ENCODE measurements around the gene RBM28.

Gene RBM28

DNA sequence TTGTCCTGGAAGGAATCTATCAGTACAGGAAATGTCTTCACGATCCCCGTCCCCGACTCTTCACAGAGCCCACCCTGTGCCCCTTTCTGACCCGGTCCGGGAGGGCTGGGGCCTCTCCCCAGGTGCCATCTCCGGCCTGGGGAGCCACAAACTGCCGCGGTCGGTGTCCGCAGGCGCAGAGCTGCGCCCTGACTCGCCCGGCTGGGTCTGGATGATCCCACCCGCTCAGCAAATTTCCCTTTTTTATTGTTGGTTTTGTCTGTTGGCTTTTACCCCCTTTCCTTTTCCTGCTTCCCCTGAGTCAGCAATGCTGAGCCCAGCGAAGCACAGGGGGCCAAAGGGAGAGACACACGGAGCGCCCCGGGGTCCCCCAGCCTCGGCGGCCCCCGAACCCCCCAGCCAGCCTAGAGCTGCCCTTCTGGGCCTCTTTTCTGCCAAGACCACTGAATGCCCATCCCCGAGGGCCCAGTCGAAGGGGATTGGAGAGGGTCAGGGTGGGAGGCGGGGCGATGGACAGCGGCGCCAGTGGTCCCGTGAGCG lies 71.7 kb downstream of the RBM28 start:
- Histone ChIP-seq H3K4me1 (ENCODE audit: control insufficient read depth in 1 of 2, insufficient read depth in 2 of 2, low read length in 2 of 2) (peaks cover 13 to 18% of the 10 kb centered on the region in 2 donors), H3K9ac (ENCODE audit: low read depth in 1 of 2, low read length in 2 of 2) (no peak overlapping the region), H3K27me3 (ENCODE audit: control insufficient read depth in 1 of 2, insufficient read depth in 2 of 2, low read length in 2 of 2) (peaks cover 12 to 16% of the 10 kb centered on the region in 2 donors), H3K27ac (ENCODE audit: low read depth, low read length) (no peak overlapping the region), H3K4me3 (ENCODE audit: low read depth in 1 of 2, low read length in 2 of 2) (peak overlapping the region in 1 of 2 donors; percentile 35), H3K9me3 (ENCODE audit: control insufficient read depth in 1 of 2, low read length in 2 of 2) (no peaks in the 10 kb centered on the region), H3K36me3 (ENCODE audit: control insufficient read depth in 1 of 2, insufficient read depth in 2 of 2, low read length in 2 of 2) (no peaks in the 10 kb centered on the region)

DNA sequence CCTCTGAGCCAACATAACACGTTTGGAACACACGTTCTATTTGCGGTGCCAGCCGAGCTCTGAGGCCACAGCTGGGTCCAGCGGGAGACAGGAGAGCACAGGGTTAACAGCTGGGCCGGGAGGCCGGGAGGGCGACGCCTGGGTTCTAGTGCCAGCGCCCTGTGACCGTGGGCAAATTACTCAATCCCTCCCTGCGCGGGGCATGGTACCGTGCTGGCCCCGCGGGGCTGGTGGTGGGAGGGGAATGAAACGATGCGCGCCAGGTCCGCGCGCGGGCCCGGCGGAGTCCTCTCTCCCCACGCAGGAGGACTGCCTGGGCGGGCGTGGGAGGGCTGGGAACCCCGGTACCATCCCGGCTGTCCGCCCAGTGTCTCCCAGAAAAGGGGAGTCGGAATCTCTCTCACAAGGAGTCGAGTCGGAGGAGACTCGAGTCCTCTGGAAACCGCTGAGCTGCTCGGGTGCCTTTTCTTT lies 72.2 kb downstream of the RBM28 start:
- Histone ChIP-seq H3K27me3 (ENCODE audit: control insufficient read depth in 1 of 2, insufficient read depth in 2 of 2, low read length in 2 of 2) (peaks cover 12 to 16% of the 10 kb centered on the region in 2 donors), H3K4me3 (ENCODE audit: low read depth in 1 of 2, low read length in 2 of 2) (peak overlapping the region; percentile 35 to 40), H3K27ac (ENCODE audit: low read depth, low read length) (no peak overlapping the region), H3K9ac (ENCODE audit: low read depth in 1 of 2, low read length in 2 of 2) (no peak overlapping the region), H3K4me1 (ENCODE audit: control insufficient read depth in 1 of 2, insufficient read depth in 2 of 2, low read length in 2 of 2) (peaks cover 18 to 24% of the 10 kb centered on the region in 2 donors), H3K36me3 (ENCODE audit: control insufficient read depth in 1 of 2, insufficient read depth in 2 of 2, low read length in 2 of 2) (no peaks in the 10 kb centered on the region), H3K9me3 (ENCODE audit: control insufficient read depth in 1 of 2, low read length in 2 of 2) (no peaks in the 10 kb centered on the region)

DNA sequence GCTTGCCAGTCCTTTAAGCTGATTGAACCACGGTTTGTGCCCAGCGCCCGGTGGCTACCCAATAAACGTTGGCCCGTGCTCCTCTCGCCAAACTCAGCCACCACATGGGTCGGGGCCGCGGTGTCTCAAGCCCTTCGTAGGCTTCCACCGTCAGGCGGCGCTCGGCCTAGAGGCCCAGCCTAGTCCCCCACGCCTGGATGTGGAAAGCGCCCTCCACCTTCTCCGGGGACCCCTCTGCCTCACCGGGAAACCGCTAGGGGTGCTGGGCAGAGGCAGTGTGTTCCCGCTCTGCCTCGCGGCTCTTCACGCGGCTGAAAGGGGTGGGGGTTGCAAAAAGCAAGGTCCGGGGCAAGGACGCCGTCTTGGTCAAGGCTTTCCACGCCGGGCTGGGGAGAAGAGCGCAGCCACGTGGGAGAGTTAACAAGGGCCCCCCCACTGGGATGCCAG lies 72.9 kb downstream of the RBM28 start:
- no peaks in the 10 kb centered on the region for H3K36me3 ChIP-seq (ENCODE audit: control insufficient read depth in 1 of 2, insufficient read depth in 2 of 2, low read length in 2 of 2)
- no peak overlapping the region for H3K9ac ChIP-seq (ENCODE audit: low read depth in 1 of 2, low read length in 2 of 2)
- peaks cover 12 to 16% of the 10 kb centered on the region in 2 donors for H3K27me3 ChIP-seq (ENCODE audit: control insufficient read depth in 1 of 2, insufficient read depth in 2 of 2, low read length in 2 of 2)

DNA sequence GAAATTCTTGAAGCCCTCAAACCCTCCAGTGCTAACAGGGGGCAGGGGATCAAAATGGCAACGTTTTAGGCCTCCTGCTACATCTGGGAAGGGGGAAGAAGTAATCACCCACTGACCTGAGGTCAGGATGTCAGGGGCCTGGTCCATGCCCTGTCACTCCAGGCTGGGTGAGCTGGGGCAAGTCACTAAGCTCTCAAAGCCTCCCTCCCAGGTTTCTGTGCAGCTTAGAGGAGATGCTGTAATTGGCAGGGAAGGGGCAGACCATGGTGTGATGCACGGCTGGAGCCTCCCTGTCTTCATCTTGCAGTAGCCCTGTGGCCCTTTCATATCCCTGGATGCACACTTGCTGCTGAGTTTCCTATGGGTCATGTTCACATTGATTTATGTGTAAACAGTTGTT lies 75.5 kb downstream of the RBM28 start:
- H3K4me1 ChIP-seq (ENCODE audit: control insufficient read depth in 1 of 2, insufficient read depth in 2 of 2, low read length in 2 of 2) = peaks cover 37 to 45% of the 10 kb centered on the region in 2 donors
- H3K9me3 ChIP-seq (ENCODE audit: control insufficient read depth in 1 of 2, low read length in 2 of 2) = no peaks in the 10 kb centered on the region
- H3K4me3 ChIP-seq (ENCODE audit: low read depth in 1 of 2, low read length in 2 of 2) = no peak overlapping the region
- no peaks in the 10 kb centered on the region for H3K36me3 ChIP-seq (ENCODE audit: control insufficient read depth in 1 of 2, insufficient read depth in 2 of 2, low read length in 2 of 2)
- no peak overlapping the region for H3K9ac ChIP-seq (ENCODE audit: low read depth in 1 of 2, low read length in 2 of 2)
- H3K27me3 ChIP-seq (ENCODE audit: control insufficient read depth in 1 of 2, insufficient read depth in 2 of 2, low read length in 2 of 2) = peaks cover 12 to 16% of the 10 kb centered on the region in 2 donors
- no peak overlapping the region for H3K27ac ChIP-seq (ENCODE audit: low read depth, low read length)

More for the DNA sequence above, 72.9 kb downstream of the RBM28 start:
- Histone ChIP-seq H3K4me3 (ENCODE audit: low read depth in 1 of 2, low read length in 2 of 2) (peak overlapping the region; percentile 30 to 40), H3K4me1 (ENCODE audit: control insufficient read depth in 1 of 2, insufficient read depth in 2 of 2, low read length in 2 of 2) (peaks cover 21 to 24% of the 10 kb centered on the region in 2 donors), H3K9me3 (ENCODE audit: control insufficient read depth in 1 of 2, low read length in 2 of 2) (no peaks in the 10 kb centered on the region), H3K27ac (ENCODE audit: low read depth, low read length) (no peak overlapping the region)

DNA sequence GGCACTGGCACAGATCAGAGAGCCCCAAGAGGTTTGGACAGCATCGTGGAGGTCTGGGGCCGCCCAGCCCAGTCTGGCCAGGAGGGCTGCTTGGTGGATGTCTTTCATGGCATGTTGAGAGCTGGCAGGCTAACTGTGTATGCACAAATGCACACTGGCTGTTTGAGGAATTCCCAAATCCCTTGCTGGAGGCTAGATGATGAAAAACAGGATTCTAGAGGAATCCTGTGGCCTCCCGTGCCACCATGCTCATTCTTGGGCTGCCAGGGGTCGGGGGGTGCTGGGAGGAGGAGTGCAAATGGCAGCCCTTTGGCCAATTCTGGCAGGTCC lies 76.1 kb downstream of the RBM28 start:
- H3K9me3 ChIP-seq (ENCODE audit: control insufficient read depth in 1 of 2, low read length in 2 of 2) = no peaks in the 10 kb centered on the region
- no peak overlapping the region for H3K27ac ChIP-seq (ENCODE audit: low read depth, low read length)
- H3K9ac ChIP-seq (ENCODE audit: low read depth in 1 of 2, low read length in 2 of 2) = no peak overlapping the region
- no peaks in the 10 kb centered on the region for H3K36me3 ChIP-seq (ENCODE audit: control insufficient read depth in 1 of 2, insufficient read depth in 2 of 2, low read length in 2 of 2)
- H3K4me1 ChIP-seq (ENCODE audit: control insufficient read depth in 1 of 2, insufficient read depth in 2 of 2, low read length in 2 of 2) = peaks cover 37 to 45% of the 10 kb centered on the region in 2 donors
- no peak overlapping the region for H3K4me3 ChIP-seq (ENCODE audit: low read depth in 1 of 2, low read length in 2 of 2)
- peaks cover 12 to 16% of the 10 kb centered on the region in 2 donors for H3K27me3 ChIP-seq (ENCODE audit: control insufficient read depth in 1 of 2, insufficient read depth in 2 of 2, low read length in 2 of 2)

DNA sequence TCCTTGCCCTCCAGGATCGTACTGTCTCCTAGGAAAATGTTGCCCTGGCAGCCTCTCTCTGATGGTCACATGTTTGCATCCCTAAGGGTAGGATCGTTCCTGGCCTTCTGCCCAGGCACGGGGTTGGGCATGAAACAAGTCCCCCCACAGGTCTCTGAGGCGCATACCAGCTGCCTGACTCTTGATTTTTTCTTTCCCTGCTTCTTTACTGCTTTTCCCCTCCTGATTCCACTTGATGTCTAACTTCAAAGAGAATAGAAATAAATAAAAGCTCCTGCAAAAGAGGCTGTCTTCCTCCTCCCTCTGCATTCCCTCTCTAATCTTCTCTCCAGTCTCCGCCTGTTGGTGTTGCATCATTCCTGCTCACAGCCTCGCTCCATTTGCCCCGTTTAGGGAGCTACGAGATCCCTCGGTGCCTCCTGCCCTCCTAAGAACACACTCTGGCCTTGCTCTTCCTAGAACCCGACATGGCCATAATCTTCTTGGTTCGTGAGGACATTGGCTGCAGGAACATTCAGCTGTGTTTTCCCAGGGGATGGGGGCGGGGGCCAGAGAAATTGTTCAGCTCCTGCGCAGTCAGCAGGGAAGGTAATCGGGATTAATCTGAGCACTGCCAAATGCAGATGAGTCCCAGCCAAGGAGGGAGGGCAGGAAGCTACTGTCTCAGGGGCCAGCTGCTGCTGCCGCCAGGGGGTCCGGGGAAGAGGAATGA lies 76.7 kb downstream of the RBM28 start:
- no peak overlapping the region for H3K4me3 ChIP-seq (ENCODE audit: low read depth in 1 of 2, low read length in 2 of 2)
- H3K36me3 ChIP-seq (ENCODE audit: control insufficient read depth in 1 of 2, insufficient read depth in 2 of 2, low read length in 2 of 2) = no peaks in the 10 kb centered on the region
- H3K27ac ChIP-seq (ENCODE audit: low read depth, low read length) = no peak overlapping the region
- H3K9ac ChIP-seq (ENCODE audit: low read depth in 1 of 2, low read length in 2 of 2) = no peak overlapping the region
- H3K9me3 ChIP-seq (ENCODE audit: control insufficient read depth in 1 of 2, low read length in 2 of 2) = no peaks in the 10 kb centered on the region
- peaks cover 12 to 15% of the 10 kb centered on the region in 2 donors for H3K27me3 ChIP-seq (ENCODE audit: control insufficient read depth in 1 of 2, insufficient read depth in 2 of 2, low read length in 2 of 2)
- peaks cover 37 to 45% of the 10 kb centered on the region in 2 donors for H3K4me1 ChIP-seq (ENCODE audit: control insufficient read depth in 1 of 2, insufficient read depth in 2 of 2, low read length in 2 of 2)

DNA sequence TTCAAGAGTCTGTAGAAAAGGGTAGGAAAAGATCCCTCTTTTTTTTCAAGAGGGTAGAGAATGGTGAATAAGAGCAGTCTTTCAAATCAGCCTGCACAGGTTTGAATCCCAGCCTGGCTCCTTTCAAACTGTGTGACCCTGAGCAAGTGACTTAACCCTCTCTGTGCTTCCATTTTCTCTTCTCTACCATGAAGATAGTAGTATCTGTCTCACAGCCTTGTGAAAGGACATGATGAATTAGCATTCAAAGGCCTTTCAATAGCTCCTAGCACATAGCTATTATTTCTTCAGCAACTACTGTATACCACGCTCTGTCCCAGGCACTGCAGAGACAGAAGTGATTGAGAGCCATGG lies 77.2 kb downstream of the RBM28 start:
- H3K36me3 ChIP-seq (ENCODE audit: control insufficient read depth in 1 of 2, insufficient read depth in 2 of 2, low read length in 2 of 2) = no peaks in the 10 kb centered on the region
- H3K9ac ChIP-seq (ENCODE audit: low read depth in 1 of 2, low read length in 2 of 2) = no peak overlapping the region
- H3K9me3 ChIP-seq (ENCODE audit: control insufficient read depth in 1 of 2, low read length in 2 of 2) = no peaks in the 10 kb centered on the region
- H3K27ac ChIP-seq (ENCODE audit: low read depth, low read length) = no peak overlapping the region
- peaks cover 9% of the 10 kb centered on the region in 2 donors for H3K27me3 ChIP-seq (ENCODE audit: control insufficient read depth in 1 of 2, insufficient read depth in 2 of 2, low read length in 2 of 2)
- H3K4me3 ChIP-seq (ENCODE audit: low read depth in 1 of 2, low read length in 2 of 2) = no peak overlapping the region
- peaks cover 36 to 44% of the 10 kb centered on the region in 2 donors for H3K4me1 ChIP-seq (ENCODE audit: control insufficient read depth in 1 of 2, insufficient read depth in 2 of 2, low read length in 2 of 2)

DNA sequence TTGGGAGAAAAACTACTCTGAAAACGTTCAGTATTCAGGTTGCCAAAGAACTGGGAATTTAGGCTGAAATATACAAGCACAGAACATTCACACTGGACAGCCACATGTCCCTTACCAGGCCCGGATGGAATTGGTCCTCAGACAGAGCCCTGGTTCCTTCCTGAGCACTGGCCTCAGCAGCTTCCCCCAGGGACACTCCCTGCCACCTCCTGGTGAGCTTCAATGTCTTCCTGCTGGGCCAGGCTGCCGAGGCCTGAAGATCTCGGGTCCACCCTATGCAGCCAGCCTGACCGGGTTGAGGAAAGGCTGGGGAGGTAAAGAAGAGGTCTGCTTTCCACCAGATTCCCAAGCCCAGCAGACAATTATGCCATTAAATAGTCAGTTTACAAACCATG lies 77.8 kb downstream of the RBM28 start:
- H3K4me3 ChIP-seq (ENCODE audit: low read depth in 1 of 2, low read length in 2 of 2) = no peak overlapping the region
- peaks cover 4 to 5% of the 10 kb centered on the region in 2 donors for H3K27me3 ChIP-seq (ENCODE audit: control insufficient read depth in 1 of 2, insufficient read depth in 2 of 2, low read length in 2 of 2)
- H3K9me3 ChIP-seq (ENCODE audit: control insufficient read depth in 1 of 2, low read length in 2 of 2) = no peaks in the 10 kb centered on the region
- no peak overlapping the region for H3K9ac ChIP-seq (ENCODE audit: low read depth in 1 of 2, low read length in 2 of 2)
- H3K4me1 ChIP-seq (ENCODE audit: control insufficient read depth in 1 of 2, insufficient read depth in 2 of 2, low read length in 2 of 2) = peaks cover 30 to 38% of the 10 kb centered on the region in 2 donors
- no peak overlapping the region for H3K27ac ChIP-seq (ENCODE audit: low read depth, low read length)
- H3K36me3 ChIP-seq (ENCODE audit: control insufficient read depth in 1 of 2, insufficient read depth in 2 of 2, low read length in 2 of 2) = no peaks in the 10 kb centered on the region

DNA sequence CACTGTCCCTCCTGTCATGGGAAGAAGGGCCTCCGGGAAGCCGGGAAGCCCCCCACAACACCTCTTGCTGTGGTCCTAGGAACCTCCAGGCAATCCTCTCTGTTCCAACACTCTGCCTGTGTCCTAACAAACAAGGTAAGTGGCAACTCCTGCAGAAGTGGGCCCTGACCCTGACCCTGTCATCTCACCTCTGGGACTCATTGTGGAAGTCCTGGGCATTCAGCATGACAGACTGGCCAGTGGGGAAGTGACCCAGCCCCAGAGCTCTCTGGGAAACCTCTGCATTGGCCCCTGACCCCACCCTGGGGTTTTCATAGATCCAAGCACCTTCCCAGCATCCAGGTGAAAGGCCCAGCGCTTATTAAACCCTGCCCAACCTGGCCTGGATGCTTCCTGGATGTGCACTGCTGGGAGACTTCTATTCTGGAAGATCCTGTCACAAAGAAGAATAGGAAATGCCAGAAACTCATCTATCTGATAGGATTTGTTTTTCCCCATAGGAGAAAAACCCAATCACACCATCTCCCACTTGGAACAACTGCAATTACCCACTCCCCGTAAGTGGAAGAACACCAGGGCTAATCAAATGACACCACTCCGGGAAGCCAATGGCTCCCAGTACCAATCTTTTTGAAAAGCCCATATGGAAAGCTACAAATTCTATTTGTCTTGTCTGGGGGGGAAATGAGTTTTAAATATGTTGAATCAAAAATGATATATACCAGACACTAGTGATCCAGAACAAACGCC lies 78.4 kb downstream of the RBM28 start:
- no peaks in the 10 kb centered on the region for H3K9me3 ChIP-seq (ENCODE audit: control insufficient read depth in 1 of 2, low read length in 2 of 2)
- no peak overlapping the region for H3K27ac ChIP-seq (ENCODE audit: low read depth, low read length)
- no peak overlapping the region for H3K9ac ChIP-seq (ENCODE audit: low read depth in 1 of 2, low read length in 2 of 2)
- H3K36me3 ChIP-seq (ENCODE audit: control insufficient read depth in 1 of 2, insufficient read depth in 2 of 2, low read length in 2 of 2) = no peaks in the 10 kb centered on the region
- H3K27me3 ChIP-seq (ENCODE audit: control insufficient read depth in 1 of 2, insufficient read depth in 2 of 2, low read length in 2 of 2) = peaks cover 0 to 4% of the 10 kb centered on the region in 2 donors
- peaks cover 31 to 42% of the 10 kb centered on the region in 2 donors for H3K4me1 ChIP-seq (ENCODE audit: control insufficient read depth in 1 of 2, insufficient read depth in 2 of 2, low read length in 2 of 2)
- H3K4me3 ChIP-seq (ENCODE audit: low read depth in 1 of 2, low read length in 2 of 2) = peak overlapping the region in 1 of 2 donors; percentile 7

DNA sequence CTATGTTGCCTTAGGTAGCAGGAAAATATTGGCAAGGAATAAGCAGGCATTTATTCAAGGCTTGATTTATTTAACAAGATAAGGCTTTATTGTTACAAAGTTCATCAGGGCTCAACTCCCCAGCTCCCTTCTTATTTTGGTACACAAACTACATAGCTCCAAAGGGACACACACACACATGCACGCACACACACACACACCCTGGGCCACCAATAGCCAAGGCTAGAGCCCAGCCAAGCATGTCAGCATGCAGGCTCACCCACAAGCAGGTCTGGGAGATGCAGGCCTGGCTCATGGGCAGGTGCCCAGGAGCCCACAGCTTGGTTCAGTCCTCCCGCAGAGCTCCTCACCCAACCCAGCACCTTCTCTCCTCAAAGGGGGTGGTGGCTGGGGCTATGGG lies 79.2 kb downstream of the RBM28 start:
- Histone ChIP-seq H3K9me3 (ENCODE audit: control insufficient read depth in 1 of 2, low read length in 2 of 2) (no peaks in the 10 kb centered on the region), H3K36me3 (ENCODE audit: control insufficient read depth in 1 of 2, insufficient read depth in 2 of 2, low read length in 2 of 2) (no peaks in the 10 kb centered on the region), H3K27ac (ENCODE audit: low read depth, low read length) (no peak overlapping the region), H3K27me3 (ENCODE audit: control insufficient read depth in 1 of 2, insufficient read depth in 2 of 2, low read length in 2 of 2) (peaks cover 0 to 4% of the 10 kb centered on the region in 2 donors), H3K9ac (ENCODE audit: low read depth in 1 of 2, low read length in 2 of 2) (no peak overlapping the region), H3K4me3 (ENCODE audit: low read depth in 1 of 2, low read length in 2 of 2) (peak overlapping the region in 1 of 2 donors; percentile 7), H3K4me1 (ENCODE audit: control insufficient read depth in 1 of 2, insufficient read depth in 2 of 2, low read length in 2 of 2) (peaks cover 38 to 51% of the 10 kb centered on the region in 2 donors)
